ENCODE measurements around the gene MTG1. TPM values are rescaled to one million over a fixed set of nuclear protein-coding genes. Genes with fewer than 3 reads are reported as not detected.

The MTG1 gene
- total RNA-seq, 1 experiment from 2014 or later: 83.3 TPM

DNA sequence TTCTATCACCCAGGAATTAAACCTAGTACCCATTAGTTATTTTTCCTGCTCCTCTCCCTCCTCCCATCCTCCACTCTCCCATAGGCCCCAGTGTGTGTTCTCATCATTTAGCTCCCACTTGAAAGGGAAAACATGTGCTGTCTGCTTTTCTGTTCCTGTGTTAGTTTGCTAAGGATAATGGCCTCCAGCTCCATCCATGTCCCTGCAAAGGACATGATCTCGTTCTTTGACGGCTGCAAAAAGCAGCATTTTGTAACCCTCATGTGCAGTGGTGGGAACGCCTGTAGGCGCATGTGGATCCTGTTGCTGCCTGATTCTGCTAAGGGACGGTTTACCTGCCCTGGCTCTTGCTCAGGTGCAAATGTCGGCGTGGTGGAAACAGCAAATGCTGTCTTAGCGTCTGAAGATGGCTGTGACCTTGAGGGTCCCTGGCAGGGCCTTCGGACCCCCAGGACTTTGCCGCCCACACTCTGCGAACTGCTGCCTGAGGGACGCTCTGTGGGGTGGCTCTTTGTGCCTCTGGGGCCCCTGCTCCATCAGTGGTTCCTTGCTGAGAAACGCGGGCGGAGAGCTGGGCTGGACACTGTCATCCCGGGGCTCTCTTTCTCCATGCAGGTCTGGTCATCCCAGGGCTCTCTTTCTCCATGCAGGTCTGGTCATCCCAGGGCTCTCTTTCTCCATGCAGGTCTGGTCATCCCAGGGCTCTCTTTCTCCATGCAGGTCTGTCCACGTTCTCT lies 5.6 kb upstream of the MTG1 start:
- POLR2A ChIA-PET (ENCODE audit: low non-redundant PET): no interaction called here
- peak; percentile 37 for DNase-seq (ENCODE audit: low spot score)
- CTCF ChIA-PET: no interaction called here
- no TSS peak for BruUV-seq (replicated peaks)
- H3K27me3 ChIP-seq (replicated peaks; ENCODE audit: insufficient read depth, low read depth, low read length, poor library complexity): no peaks in the 10 kb centered on the region
- H3K4me3 ChIP-seq (ENCODE audit: low read depth, low read length, poor library complexity, severe bottlenecking): no peak overlapping the region
- intact Hi-C loops (cut with micrococcal nuclease; ENCODE audit: unreplicated experiment): no loop called here
- H3K27ac ChIP-seq (ENCODE audit: low read depth, low read length, poor library complexity, severe bottlenecking): no peak overlapping the region
- no peaks in the 10 kb centered on the region for H3K9me3 ChIP-seq (ENCODE audit: low read depth, low read length, poor library complexity, severe bottlenecking)
- H3K36me3 ChIP-seq (ENCODE audit: insufficient read depth, low read length, poor library complexity, severe bottlenecking): no peaks in the 10 kb centered on the region
- peaks cover 1% of the 10 kb centered on the region for H3K4me1 ChIP-seq (ENCODE audit: insufficient read depth, low read length, poor library complexity, severe bottlenecking)
- TF ChIP-seq CTCF (conservative IDR thresholded peaks at IDR 0.05; ENCODE audit: low read depth, low read length) (no peak), EZH2 (IDR thresholded peaks at IDR 0.05; ENCODE audit: borderline replicate concordance, low read depth, low read length, poor library complexity, severe bottlenecking) (no peak)

DNA sequence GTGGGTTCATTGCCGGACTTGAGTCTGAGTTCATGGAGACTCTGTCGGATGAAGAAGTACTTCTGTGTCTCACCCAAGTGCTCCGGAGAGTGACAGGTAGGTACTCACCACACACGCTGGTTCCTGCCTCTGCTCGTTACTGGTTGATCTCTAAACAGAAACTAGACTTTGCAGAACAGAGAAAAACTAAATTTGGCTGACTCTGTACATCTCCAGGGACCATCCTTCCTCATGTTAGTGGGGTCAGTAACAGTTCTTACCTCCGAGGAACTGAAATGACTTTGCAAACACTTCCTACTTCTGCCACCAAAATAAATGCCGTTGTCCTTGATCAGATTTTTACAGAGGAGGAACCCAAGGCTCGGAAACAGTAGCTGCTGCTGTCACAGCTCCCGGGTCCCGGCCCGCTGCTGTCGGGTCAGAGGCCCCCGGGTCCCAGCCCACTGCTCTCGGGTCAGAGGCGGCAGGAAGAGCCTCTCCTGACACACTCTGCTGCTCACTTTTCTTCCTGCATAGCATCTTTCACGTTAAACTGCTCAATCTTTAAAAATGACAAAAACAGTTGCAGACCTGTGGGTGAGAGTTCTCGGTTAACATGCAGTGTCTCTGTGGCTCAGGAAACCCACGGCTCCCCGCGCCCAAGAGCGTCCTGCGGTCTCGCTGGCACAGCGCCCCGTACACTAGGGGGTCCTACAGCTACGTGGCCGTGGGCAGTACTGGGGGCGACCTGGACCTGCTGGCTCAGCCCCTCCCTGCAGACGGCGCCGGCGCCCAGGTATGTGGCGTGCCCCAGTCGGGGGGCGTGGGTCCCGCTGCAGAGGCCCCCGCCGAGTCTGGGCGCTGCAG lies 4.8 kb upstream of the MTG1 start:
- H3K27ac ChIP-seq (ENCODE audit: low read depth, low read length, poor library complexity, severe bottlenecking): no peak overlapping the region
- H3K4me3 ChIP-seq (ENCODE audit: low read depth, low read length, poor library complexity, severe bottlenecking): no peak overlapping the region
- no peaks in the 10 kb centered on the region for H3K9me3 ChIP-seq (ENCODE audit: low read depth, low read length, poor library complexity, severe bottlenecking)
- ChIA-PET CTCF (no interaction called here), POLR2A (ENCODE audit: low non-redundant PET) (no interaction called here)
- peaks cover 4% of the 10 kb centered on the region for H3K4me1 ChIP-seq (ENCODE audit: insufficient read depth, low read length, poor library complexity, severe bottlenecking)
- H3K27me3 ChIP-seq (replicated peaks; ENCODE audit: insufficient read depth, low read depth, low read length, poor library complexity): no peaks in the 10 kb centered on the region
- no peaks in the 10 kb centered on the region for H3K36me3 ChIP-seq (ENCODE audit: insufficient read depth, low read length, poor library complexity, severe bottlenecking)
- intact Hi-C loops (cut with micrococcal nuclease; ENCODE audit: unreplicated experiment): no loop called here
- TF ChIP-seq EZH2 (IDR thresholded peaks at IDR 0.05; ENCODE audit: borderline replicate concordance, low read depth, low read length, poor library complexity, severe bottlenecking): no peak
- TF ChIP-seq CTCF (conservative IDR thresholded peaks at IDR 0.05; ENCODE audit: low read depth, low read length): no peak
- no TSS peak for BruUV-seq (replicated peaks)
- no peak for DNase-seq (ENCODE audit: low spot score)

- Histone ChIP-seq H3K27me3 (replicated peaks; ENCODE audit: insufficient read depth, low read depth, low read length, poor library complexity) (no peaks in the 10 kb centered on the region), H3K27ac (ENCODE audit: low read depth, low read length, poor library complexity, severe bottlenecking) (no peak overlapping the region), H3K36me3 (ENCODE audit: insufficient read depth, low read length, poor library complexity, severe bottlenecking) (peaks cover 3% of the 10 kb centered on the region), H3K4me3 (ENCODE audit: low read depth, low read length, poor library complexity, severe bottlenecking) (no peak overlapping the region), H3K9me3 (ENCODE audit: low read depth, low read length, poor library complexity, severe bottlenecking) (no peaks in the 10 kb centered on the region), H3K4me1 (ENCODE audit: insufficient read depth, low read length, poor library complexity, severe bottlenecking) (peaks cover 4% of the 10 kb centered on the region)
- BruUV-seq (replicated peaks): no TSS peak
- CTCF ChIA-PET: no interaction called here
- no peak for DNase-seq (ENCODE audit: low spot score)
- intact Hi-C loops (cut with micrococcal nuclease; ENCODE audit: unreplicated experiment): no loop called here
- POLR2A ChIA-PET (ENCODE audit: low non-redundant PET): no interaction called here
- no peak for TF ChIP-seq CTCF (conservative IDR thresholded peaks at IDR 0.05; ENCODE audit: low read depth, low read length)
- no peak for TF ChIP-seq EZH2 (IDR thresholded peaks at IDR 0.05; ENCODE audit: borderline replicate concordance, low read depth, low read length, poor library complexity, severe bottlenecking)
Measured at GRCh38 chr10:133390597-133391248, 3.2 kb upstream of the MTG1 start.
